OCI-LY1 (cell line): ENCODE data around the gene THAP8.

ENCODE experiments used
- CTCF ChIP-seq: fragments of 200-600 bp; sonication (generic), shearing (Covaris generic); IDR thresholded peaks from 2 replicates; pipeline ENCODE4 v1.5.1; 2017; ENCODE audit warnings: mild to moderate bottlenecking, antibody characterized with exemption, low read length, moderate library complexity, mixed read lengths
- EZH2 ChIP-seq: fragments of 200-600 bp; sonication (generic), shearing (Covaris generic); IDR thresholded peaks from 2 replicates; pipeline ENCODE4 v1.8.0; 2017; ENCODE audit warnings: borderline replicate concordance, mixed run types, mild to moderate bottlenecking, antibody characterized with exemption, low read length, moderate library complexity, mixed read lengths

- no peak for TF ChIP-seq CTCF
- TF ChIP-seq EZH2, result no peak
These were observed 39.6 kb upstream of the THAP8 start for GRCh38 chr19:36093687-36094086.
